ENCODE results near the gene SERAC1. TPM values are rescaled to one million over a fixed set of nuclear protein-coding genes. Genes with fewer than 3 reads are reported as not detected.
A peak's percentile ranks its signal among the peaks of the same experiment; 100 is the strongest.

The SERAC1 gene
- total RNA-seq, 4 donors from 2014 or later = 18.4 to 27.1 (median 20.5) TPM

- Histone ChIP-seq H3K27me3 (no peaks in the 10 kb centered on the region), H3K36me3 (peaks cover 11 to 83% (median 70%) of the 10 kb centered on the region in 4 donors), H3K27ac (replicated peaks in 1 of 4) (no peak overlapping the region), H3K4me1 (peaks cover 8 to 24% (median 14%) of the 10 kb centered on the region in 4 donors), H3K9me3 (no peaks in the 10 kb centered on the region), H3K4me3 (no peak overlapping the region)
- no peak for DNase-seq (ENCODE audit: extremely low spot score)
- intact Hi-C loops (cut with DNase I) = no loop called here
- 93% methylated on average over 10 of the region's 21 CpGs for WGBS
- TF ChIP-seq POLR2A (IDR thresholded peaks at IDR 0.05; ENCODE audit: low read depth) = no peak
- TF ChIP-seq POLR2AphosphoS5 (IDR thresholded peaks at IDR 0.05) = no peak
- no peak for TF ChIP-seq EP300 (IDR thresholded peaks at IDR 0.05)
- no peak for TF ChIP-seq CTCF (IDR thresholded peaks at IDR 0.05)
Measured at GRCh38 chr6:158085261-158086053, 82.6 kb downstream of the SERAC1 start.

GRCh38 chr6:158083455-158084325 lies 84.4 kb downstream of the SERAC1 start:
- Histone ChIP-seq H3K4me1 (peaks cover 8 to 24% (median 14%) of the 10 kb centered on the region in 4 donors), H3K9me3 (no peaks in the 10 kb centered on the region), H3K4me3 (no peak overlapping the region), H3K27ac (replicated peaks in 1 of 4) (no peak overlapping the region), H3K27me3 (no peaks in the 10 kb centered on the region), H3K36me3 (peaks cover 11 to 86% (median 70%) of the 10 kb centered on the region in 4 donors)
- intact Hi-C loops (cut with DNase I) = no loop called here
- TF ChIP-seq POLR2A (IDR thresholded peaks at IDR 0.05; ENCODE audit: low read depth) (no peak), POLR2AphosphoS5 (IDR thresholded peaks at IDR 0.05) (no peak), EP300 (IDR thresholded peaks at IDR 0.05) (no peak), CTCF (IDR thresholded peaks at IDR 0.05) (no peak)
- peak; percentile 80 for DNase-seq (ENCODE audit: extremely low spot score)
- 92% methylated on average over 22 of the region's 23 CpGs for WGBS

- H3K4me3 ChIP-seq = no peak overlapping the region
- no peaks in the 10 kb centered on the region for H3K9me3 ChIP-seq
- TF ChIP-seq POLR2AphosphoS5 (IDR thresholded peaks at IDR 0.05) = no peak
- no peak for TF ChIP-seq POLR2A (IDR thresholded peaks at IDR 0.05; ENCODE audit: low read depth)
- no peak for TF ChIP-seq CTCF (IDR thresholded peaks at IDR 0.05)
- TF ChIP-seq EP300 (IDR thresholded peaks at IDR 0.05) = no peak
- DNase-seq (ENCODE audit: extremely low spot score) = no peak
- peaks cover 18 to 92% (median 79%) of the 10 kb centered on the region in 4 donors for H3K36me3 ChIP-seq
- no peaks in the 10 kb centered on the region for H3K27me3 ChIP-seq
- peaks cover 0 to 5% (median 2%) of the 10 kb centered on the region in 4 donors for H3K4me1 ChIP-seq
- H3K27ac ChIP-seq (replicated peaks in 1 of 4) = no peak overlapping the region
- intact Hi-C loops (cut with DNase I) = no loop called here
- WGBS = 91% methylated on average over 6 of the region's 6 CpGs
Measured at GRCh38 chr6:158081657-158081935, 86.5 kb downstream of the SERAC1 start.

GRCh38 chr6:158080849-158081656 lies 87.0 kb downstream of the SERAC1 start:
- DNase-seq (ENCODE audit: extremely low spot score) = peak; percentile 83
- Histone ChIP-seq H3K27me3 (no peaks in the 10 kb centered on the region), H3K4me3 (no peak overlapping the region), H3K4me1 (no peaks in the 10 kb centered on the region), H3K9me3 (no peaks in the 10 kb centered on the region), H3K36me3 (peaks cover 23 to 92% (median 81%) of the 10 kb centered on the region in 4 donors), H3K27ac (replicated peaks in 1 of 4) (no peak overlapping the region)
- TF ChIP-seq EP300 (IDR thresholded peaks at IDR 0.05) = no peak
- no peak for TF ChIP-seq POLR2AphosphoS5 (IDR thresholded peaks at IDR 0.05)
- no peak for TF ChIP-seq CTCF (IDR thresholded peaks at IDR 0.05)
- TF ChIP-seq POLR2A (IDR thresholded peaks at IDR 0.05; ENCODE audit: low read depth) = no peak
- 85% methylated on average over 18 of the region's 18 CpGs for WGBS
- intact Hi-C loops (cut with DNase I) = no loop called here

Measured in esophagus muscularis mucosa (tissue), 4 donors.